ENCODE measurements around the gene TRIM44. TPM values are rescaled to one million over a fixed set of nuclear protein-coding genes. Genes with fewer than 3 reads are reported as not detected.

TRIM44 gene
- total RNA-seq, 1 donor from 2014 or later, result 53.3 TPM

DNA sequence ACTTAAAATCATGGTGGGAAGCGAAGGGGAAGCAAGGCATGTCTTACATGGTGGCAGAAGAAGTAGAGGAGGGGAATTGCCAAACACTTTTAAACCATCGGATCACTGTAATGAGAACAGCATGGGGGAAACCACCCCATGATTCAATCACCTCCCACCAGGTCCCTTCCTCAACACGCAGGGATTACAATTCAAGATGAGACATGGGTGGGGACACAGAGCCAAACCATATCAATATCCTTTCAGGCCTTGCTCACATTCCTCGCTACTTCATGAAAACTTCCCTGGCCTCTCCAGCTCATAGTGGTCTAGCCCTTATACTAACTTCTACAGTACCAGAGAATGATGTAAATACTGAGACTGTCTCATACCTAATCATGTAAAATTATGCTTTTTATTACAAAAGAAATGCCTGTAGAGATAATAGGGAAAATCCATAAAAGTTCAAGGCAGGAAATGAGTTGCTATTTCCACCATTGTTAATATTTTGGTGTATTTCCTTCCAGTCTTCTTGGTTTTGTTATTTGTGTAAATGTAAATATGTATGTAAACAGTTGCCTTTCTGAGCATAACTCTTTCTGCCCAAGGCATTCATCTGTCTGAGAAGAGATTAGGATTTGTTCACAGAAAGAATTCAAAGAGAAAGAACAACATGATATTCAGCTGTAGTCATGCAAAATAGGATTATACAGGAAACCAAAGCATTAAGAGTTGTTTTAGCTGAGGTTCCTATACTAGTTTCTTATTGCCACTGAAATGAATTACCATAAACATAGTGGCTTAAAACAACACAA is 177.0 kb downstream of the TRIM44 start:
- H3K36me3 Mint-ChIP-seq (ENCODE audit: unreplicated experiment), result peaks cover 4% of the 10 kb centered on the region
- no peak for DNase-seq
- no peak overlapping the region for H3K4me3 Mint-ChIP-seq (ENCODE audit: unreplicated experiment)
- peaks cover 2% of the 10 kb centered on the region for H3K27me3 Mint-ChIP-seq (ENCODE audit: unreplicated experiment)
- peaks cover 21% of the 10 kb centered on the region for H3K4me1 Mint-ChIP-seq (ENCODE audit: low read depth, unreplicated experiment)
- peaks cover 2% of the 10 kb centered on the region for H3K9me3 Mint-ChIP-seq (ENCODE audit: unreplicated experiment)
- no peak overlapping the region for H3K27ac Mint-ChIP-seq (ENCODE audit: unreplicated experiment)
- TF ChIP-seq, protein P1, sequence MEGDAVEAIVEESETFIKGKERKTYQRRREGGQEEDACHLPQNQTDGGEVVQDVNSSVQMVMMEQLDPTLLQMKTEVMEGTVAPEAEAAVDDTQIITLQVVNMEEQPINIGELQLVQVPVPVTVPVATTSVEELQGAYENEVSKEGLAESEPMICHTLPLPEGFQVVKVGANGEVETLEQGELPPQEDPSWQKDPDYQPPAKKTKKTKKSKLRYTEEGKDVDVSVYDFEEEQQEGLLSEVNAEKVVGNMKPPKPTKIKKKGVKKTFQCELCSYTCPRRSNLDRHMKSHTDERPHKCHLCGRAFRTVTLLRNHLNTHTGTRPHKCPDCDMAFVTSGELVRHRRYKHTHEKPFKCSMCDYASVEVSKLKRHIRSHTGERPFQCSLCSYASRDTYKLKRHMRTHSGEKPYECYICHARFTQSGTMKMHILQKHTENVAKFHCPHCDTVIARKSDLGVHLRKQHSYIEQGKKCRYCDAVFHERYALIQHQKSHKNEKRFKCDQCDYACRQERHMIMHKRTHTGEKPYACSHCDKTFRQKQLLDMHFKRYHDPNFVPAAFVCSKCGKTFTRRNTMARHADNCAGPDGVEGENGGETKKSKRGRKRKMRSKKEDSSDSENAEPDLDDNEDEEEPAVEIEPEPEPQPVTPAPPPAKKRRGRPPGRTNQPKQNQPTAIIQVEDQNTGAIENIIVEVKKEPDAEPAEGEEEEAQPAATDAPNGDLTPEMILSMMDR (IDR thresholded peaks at IDR 0.05; ENCODE audit: partially characterized antibody, unreplicated experiment), result no peak

DNA sequence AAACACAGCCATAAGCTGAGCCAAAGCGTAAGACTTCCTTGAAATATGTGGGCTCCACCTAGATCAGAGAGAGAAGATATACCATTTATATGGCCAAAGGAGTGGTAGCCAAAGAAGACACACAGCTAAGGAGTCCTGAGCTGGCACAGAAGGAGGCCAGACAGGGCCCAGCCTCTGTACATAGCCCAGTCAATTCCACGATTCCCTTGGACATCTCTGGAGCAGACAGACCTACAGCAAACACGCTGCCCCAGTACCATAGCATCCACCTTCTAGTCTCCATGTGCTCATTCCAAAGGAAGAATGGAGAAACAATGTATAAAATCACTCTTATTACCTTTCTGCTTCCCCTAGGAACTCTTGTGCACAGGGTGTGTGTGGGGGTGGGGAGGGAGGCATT is 179.2 kb downstream of the TRIM44 start:
- no peak overlapping the region for H3K4me3 Mint-ChIP-seq (ENCODE audit: unreplicated experiment)
- no peaks in the 10 kb centered on the region for H3K36me3 Mint-ChIP-seq (ENCODE audit: unreplicated experiment)
- TF ChIP-seq, protein P1 (IDR thresholded peaks at IDR 0.05; ENCODE audit: partially characterized antibody, unreplicated experiment), result no peak
- H3K9me3 Mint-ChIP-seq (ENCODE audit: unreplicated experiment), result no peaks in the 10 kb centered on the region
- no peak for DNase-seq
- H3K27ac Mint-ChIP-seq (ENCODE audit: unreplicated experiment), result no peak overlapping the region
- H3K27me3 Mint-ChIP-seq (ENCODE audit: unreplicated experiment), result no peaks in the 10 kb centered on the region
- H3K4me1 Mint-ChIP-seq (ENCODE audit: low read depth, unreplicated experiment), result peaks cover 11% of the 10 kb centered on the region

- peaks cover 2% of the 10 kb centered on the region for H3K4me1 Mint-ChIP-seq (ENCODE audit: low read depth, unreplicated experiment)
- no peak overlapping the region for H3K4me3 Mint-ChIP-seq (ENCODE audit: unreplicated experiment)
- no peak for DNase-seq
- no peaks in the 10 kb centered on the region for H3K36me3 Mint-ChIP-seq (ENCODE audit: unreplicated experiment)
- TF ChIP-seq, protein P1 (IDR thresholded peaks at IDR 0.05; ENCODE audit: partially characterized antibody, unreplicated experiment), result no peak
- H3K27me3 Mint-ChIP-seq (ENCODE audit: unreplicated experiment), result peaks cover 3% of the 10 kb centered on the region
- H3K27ac Mint-ChIP-seq (ENCODE audit: unreplicated experiment), result no peak overlapping the region
- H3K9me3 Mint-ChIP-seq (ENCODE audit: unreplicated experiment), result no peaks in the 10 kb centered on the region
These were observed 180.4 kb downstream of the TRIM44 start for GRCh38 chr11:35842958-35843357.

DNA sequence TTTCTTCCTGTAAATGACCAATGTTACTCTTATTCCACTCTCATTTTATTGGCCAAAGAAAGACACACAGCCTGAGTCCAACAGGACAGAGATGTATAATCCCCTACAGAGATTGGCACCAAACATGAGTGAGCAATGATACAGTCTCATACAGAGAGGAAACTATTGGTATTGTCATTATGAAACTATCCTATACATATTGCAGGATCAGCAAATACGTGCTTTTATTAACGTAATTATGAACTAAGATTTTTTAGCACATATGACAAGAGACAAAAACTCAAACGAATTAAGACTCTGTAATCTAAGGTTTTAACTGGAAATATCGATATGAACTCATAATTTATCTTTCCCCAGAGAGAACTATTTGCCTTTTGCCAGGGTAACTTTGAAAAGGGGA is 182.0 kb downstream of the TRIM44 start:
- Mint-ChIP-seq H3K36me3 (ENCODE audit: unreplicated experiment) (no peaks in the 10 kb centered on the region), H3K9me3 (ENCODE audit: unreplicated experiment) (no peaks in the 10 kb centered on the region), H3K27ac (ENCODE audit: unreplicated experiment) (no peak overlapping the region), H3K4me1 (ENCODE audit: low read depth, unreplicated experiment) (peaks cover 3% of the 10 kb centered on the region), H3K27me3 (ENCODE audit: unreplicated experiment) (peaks cover 3% of the 10 kb centered on the region), H3K4me3 (ENCODE audit: unreplicated experiment) (no peak overlapping the region)
- TF ChIP-seq, protein P1 (IDR thresholded peaks at IDR 0.05; ENCODE audit: partially characterized antibody, unreplicated experiment), result no peak
- DNase-seq, result no peak

- Mint-ChIP-seq H3K4me1 (ENCODE audit: low read depth, unreplicated experiment) (peaks cover 3% of the 10 kb centered on the region), H3K9me3 (ENCODE audit: unreplicated experiment) (no peaks in the 10 kb centered on the region)
- TF ChIP-seq, protein P1 (IDR thresholded peaks at IDR 0.05; ENCODE audit: partially characterized antibody, unreplicated experiment), result no peak
These were observed 183.3 kb downstream of the TRIM44 start for GRCh38 chr11:35845860-35846259.

More at GRCh38 chr11:35845860-35846259, 183.3 kb downstream of the TRIM44 start:
- no peak for DNase-seq
- H3K27me3 Mint-ChIP-seq (ENCODE audit: unreplicated experiment), result peaks cover 3% of the 10 kb centered on the region
- no peak overlapping the region for H3K27ac Mint-ChIP-seq (ENCODE audit: unreplicated experiment)
- H3K36me3 Mint-ChIP-seq (ENCODE audit: unreplicated experiment), result no peaks in the 10 kb centered on the region
- H3K4me3 Mint-ChIP-seq (ENCODE audit: unreplicated experiment), result no peak overlapping the region

Data from glutamatergic neuron (in vitro differentiated cells).